GM23338 (cell line): ENCODE data around the gene RPLP1. TPM values are rescaled to one million over a fixed set of nuclear protein-coding genes. Genes with fewer than 3 reads are reported as not detected.

Source experiments
- ATAC-seq: fragments of 200-7000 bp; cut with Tn5 transposase; 3 replicates; pipeline ENCODE4 v1.9.1; 2020
- DNase-seq: peaks from one replicate; pipeline ENCODE4 v3.0.0-alpha.2; 2015; ENCODE audit warnings: low spot score
- H2AFZ ChIP-seq: fragments of 200-600 bp; sonication (generic); 2 replicates; pipeline ENCODE4 v1.8.0; 2016; ENCODE audit warnings: antibody characterized with exemption, mild to moderate bottlenecking, moderate library complexity
- H3F3A ChIP-seq: fragments of 200-600 bp; sonication (generic); replicated peaks from 2 replicates; pipeline ENCODE4 v1.8.0; 2017; ENCODE audit warnings: antibody characterized with exemption, mixed run types, low read depth
- H3K27ac ChIP-seq: fragments of 200-600 bp; sonication (generic); 2 replicates; pipeline ENCODE4 v1.6.1; 2016; ENCODE audit warnings: low read depth
- H3K27me3 ChIP-seq: fragments of 200-600 bp; sonication (generic); 2 replicates; pipeline ENCODE4 v1.8.0; 2016; ENCODE audit warnings: mild to moderate bottlenecking, mixed run types, moderate library complexity; ENCODE audit not compliant: insufficient read depth
- H3K36me3 ChIP-seq: fragments of 200-600 bp; sonication (generic); 2 replicates; pipeline ENCODE4 v1.8.0; 2016; ENCODE audit warnings: mild to moderate bottlenecking; ENCODE audit not compliant: insufficient read depth
- H3K4me1 ChIP-seq: fragments of 200-600 bp; sonication (generic); 2 replicates; pipeline ENCODE4 v1.8.0; 2016; ENCODE audit warnings: mild to moderate bottlenecking, moderate library complexity; ENCODE audit not compliant: insufficient read depth
- H3K4me2 ChIP-seq: fragments of 200-600 bp; sonication (generic); 2 replicates; pipeline ENCODE4 v1.7.1; 2017; ENCODE audit warnings: mixed run types
- H3K4me3 ChIP-seq: fragments of 200-600 bp; sonication (generic); 2 replicates; pipeline ENCODE4 v1.6.1; 2016; ENCODE audit warnings: mixed run types
- H3K79me2 ChIP-seq: fragments of 200-600 bp; sonication (generic); replicated peaks from 2 replicates; pipeline ENCODE4 v1.8.0; 2017; ENCODE audit warnings: mild to moderate bottlenecking; ENCODE audit not compliant: insufficient read depth
- H3K9me2 ChIP-seq: fragments of 200-600 bp; sonication (generic); 2 replicates; pipeline ENCODE4 v1.8.0; 2017; ENCODE audit not compliant: insufficient read depth
- H4K20me1 ChIP-seq: fragments of 200-600 bp; sonication (generic); replicated peaks from 2 replicates; pipeline ENCODE4 v1.8.0; 2017; ENCODE audit warnings: mild to moderate bottlenecking; ENCODE audit not compliant: insufficient read depth
- H3K27ac Mint-ChIP-seq: 2 replicates; pipeline ENCODE4 v1.8.0; 2020; ENCODE audit warnings: inconsistent platforms, mild to moderate bottlenecking, moderate library complexity, mixed read lengths
- H3K27me3 Mint-ChIP-seq: 3 replicates; pipeline ENCODE4 v1.8.0; 2022; ENCODE audit warnings: low read depth, mild to moderate bottlenecking, moderate library complexity, mixed read lengths, inconsistent platforms; ENCODE audit not compliant: insufficient read depth, poor library complexity
- H3K36me3 Mint-ChIP-seq: 3 replicates; pipeline ENCODE4 v1.8.0; 2021; ENCODE audit warnings: low read depth, mild to moderate bottlenecking, inconsistent platforms, moderate library complexity, mixed read lengths
- H3K4me1 Mint-ChIP-seq: 3 replicates; pipeline ENCODE4 v1.8.0; 2020; ENCODE audit warnings: mild to moderate bottlenecking, inconsistent platforms, mixed read lengths
- H3K4me3 Mint-ChIP-seq: 3 replicates; pipeline ENCODE4 v1.8.0; 2021; ENCODE audit warnings: moderate library complexity, mild to moderate bottlenecking, inconsistent platforms, mixed read lengths
- H3K9me3 Mint-ChIP-seq: 3 replicates; pipeline ENCODE4 v1.8.0; 2020; ENCODE audit warnings: moderate library complexity, mild to moderate bottlenecking, inconsistent platforms, mixed read lengths
- STAT1 ChIP-seq: IDR thresholded peaks from one replicate; pipeline ENCODE4 v1.6.1; 2016; ENCODE audit warnings: antibody characterized with exemption; ENCODE audit not compliant: unreplicated experiment
- ZNF462 ChIP-seq: fragments of 250-450 bp; sonication (Bioruptor Pico); IDR thresholded peaks from 2 replicates; pipeline ENCODE4 v1.5.0; 2020; ENCODE audit warnings: mild to moderate bottlenecking, moderate library complexity
- polyA plus RNA-seq: library from polyadenylated mRNA; unstranded; fragments of >200 nt; fragmentation: Nextera tagmentation; extraction: Ambion mirVana; gene quantifications from 2 replicates; pipeline ENCODE4 v1.2.1, GENCODE V29; 2016
- total RNA-seq: library from RNA; depleted of rRNA; stranded (reverse); fragments of >200 nt; shearing (Covaris generic); gene quantifications from 2 replicates; pipeline ENCODE4 v1.2.3, GENCODE V29; 2014
- TF ChIP-seq, protein P1 (sequence below), 2 experiments: fragments of 200-600 bp in 1 of 2; sonication (generic) in 1 of 2; conservative IDR thresholded peaks; 2 replicates each; pipeline versions ENCODE4 v1.5.1 to v1.6.1; 2016 to 2017; ENCODE audit warnings: antibody characterized with exemption in 2 of 2, low read depth in 2 of 2, mild to moderate bottlenecking in 2 of 2, moderate library complexity in 1 of 2
- TF ChIP-seq, protein P2 (sequence below): IDR thresholded peaks from 2 replicates; pipeline ENCODE4 v1.6.1; 2016; ENCODE audit warnings: antibody characterized with exemption

Gene RPLP1
- total and polyA plus RNA-seq, 2 experiments from 2014 or later = 283 to 3,258 TPM

DNA sequence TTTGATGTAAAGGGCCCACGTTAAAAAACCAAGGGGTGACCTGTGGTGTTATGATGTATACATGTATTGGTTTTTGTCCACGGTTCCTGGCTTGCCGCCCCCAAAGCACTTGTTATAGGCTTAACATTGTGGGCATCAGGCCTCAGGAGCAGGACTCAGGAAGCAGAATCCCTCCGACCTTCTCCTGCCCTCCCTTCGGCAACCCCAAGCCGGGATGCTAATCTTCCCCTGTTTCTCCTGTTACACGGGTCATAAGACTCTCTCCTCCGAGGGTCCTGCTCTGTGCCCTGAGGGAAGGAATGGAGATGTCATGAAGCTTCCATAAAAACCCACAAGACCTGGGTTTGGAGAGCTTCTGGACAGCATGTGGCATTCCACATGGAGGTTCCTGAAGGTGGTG lies 48.8 kb downstream of the RPLP1 start (continued):
- TF ChIP-seq, protein P1, sequence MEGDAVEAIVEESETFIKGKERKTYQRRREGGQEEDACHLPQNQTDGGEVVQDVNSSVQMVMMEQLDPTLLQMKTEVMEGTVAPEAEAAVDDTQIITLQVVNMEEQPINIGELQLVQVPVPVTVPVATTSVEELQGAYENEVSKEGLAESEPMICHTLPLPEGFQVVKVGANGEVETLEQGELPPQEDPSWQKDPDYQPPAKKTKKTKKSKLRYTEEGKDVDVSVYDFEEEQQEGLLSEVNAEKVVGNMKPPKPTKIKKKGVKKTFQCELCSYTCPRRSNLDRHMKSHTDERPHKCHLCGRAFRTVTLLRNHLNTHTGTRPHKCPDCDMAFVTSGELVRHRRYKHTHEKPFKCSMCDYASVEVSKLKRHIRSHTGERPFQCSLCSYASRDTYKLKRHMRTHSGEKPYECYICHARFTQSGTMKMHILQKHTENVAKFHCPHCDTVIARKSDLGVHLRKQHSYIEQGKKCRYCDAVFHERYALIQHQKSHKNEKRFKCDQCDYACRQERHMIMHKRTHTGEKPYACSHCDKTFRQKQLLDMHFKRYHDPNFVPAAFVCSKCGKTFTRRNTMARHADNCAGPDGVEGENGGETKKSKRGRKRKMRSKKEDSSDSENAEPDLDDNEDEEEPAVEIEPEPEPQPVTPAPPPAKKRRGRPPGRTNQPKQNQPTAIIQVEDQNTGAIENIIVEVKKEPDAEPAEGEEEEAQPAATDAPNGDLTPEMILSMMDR (conservative IDR thresholded peaks at IDR 0.05; ENCODE audit: low read depth in 2 of 2) = no peak
- TF ChIP-seq ZNF462 (CRISPR knock-in tag) (no peak), STAT1 (no peak)

- H3K9me2 ChIP-seq = no peaks in the 10 kb centered on the region
- Mint-ChIP-seq H3K27me3 (peaks cover 5% of the 10 kb centered on the region), H3K36me3 (no peaks in the 10 kb centered on the region), H3K4me3 (no peak overlapping the region), H3K9me3 (no peaks in the 10 kb centered on the region), H3K27ac (no peak overlapping the region), H3K4me1 (peaks cover 10% of the 10 kb centered on the region; the same call in 2 of the 3 replicates)
- TF ChIP-seq, protein P2, sequence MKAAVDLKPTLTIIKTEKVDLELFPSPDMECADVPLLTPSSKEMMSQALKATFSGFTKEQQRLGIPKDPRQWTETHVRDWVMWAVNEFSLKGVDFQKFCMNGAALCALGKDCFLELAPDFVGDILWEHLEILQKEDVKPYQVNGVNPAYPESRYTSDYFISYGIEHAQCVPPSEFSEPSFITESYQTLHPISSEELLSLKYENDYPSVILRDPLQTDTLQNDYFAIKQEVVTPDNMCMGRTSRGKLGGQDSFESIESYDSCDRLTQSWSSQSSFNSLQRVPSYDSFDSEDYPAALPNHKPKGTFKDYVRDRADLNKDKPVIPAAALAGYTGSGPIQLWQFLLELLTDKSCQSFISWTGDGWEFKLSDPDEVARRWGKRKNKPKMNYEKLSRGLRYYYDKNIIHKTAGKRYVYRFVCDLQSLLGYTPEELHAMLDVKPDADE = no peak
- TF ChIP-seq, protein P1 (conservative IDR thresholded peaks at IDR 0.05; ENCODE audit: low read depth in 2 of 2) = peak; percentile 54 to 65
- H4K20me1 ChIP-seq = no peaks in the 10 kb centered on the region
- H3K27me3 ChIP-seq = no peaks in the 10 kb centered on the region
- no peaks in the 10 kb centered on the region for H3K36me3 ChIP-seq
- no peak overlapping the region for H3K4me3 ChIP-seq
- H3K4me1 ChIP-seq = no peaks in the 10 kb centered on the region
- ATAC-seq (no peak; the same call in 1 of the 3 replicates), DNase-seq (peak; percentile 22)
- no peaks in the 10 kb centered on the region for H3K79me2 ChIP-seq
- H2AFZ ChIP-seq = no peak overlapping the region
- H3K27ac ChIP-seq = no peak overlapping the region
- H3F3A ChIP-seq = no peaks in the 10 kb centered on the region
- no peak overlapping the region for H3K4me2 ChIP-seq
Measured at GRCh38 chr15:69502470-69503045, 49.9 kb downstream of the RPLP1 start.
